Spleen (tissue), 11 donors: ENCODE measurements around the gene EIF2D. TPM values are rescaled to one million over a fixed set of nuclear protein-coding genes. Genes with fewer than 3 reads are reported as not detected.

Experiments used
- DNase-seq: peaks from one replicate; pipeline ENCODE4 v3.0.0-alpha.2; 2020
- H3K27ac ChIP-seq, 8 donors: fragments of 200-600 bp; sonication (generic) in 7 of 8; 1 replicate in 4 of 8; 2 replicates in 4 of 8; pipeline versions ENCODE4 v1.5.0 to v1.8.0; 2016 to 2021; ENCODE audit warnings: inconsistent platforms in 4 of 8, mild to moderate bottlenecking in 4 of 8, moderate library complexity in 1 of 8
- H3K27me3 ChIP-seq, 7 donors: fragments of 200-600 bp; sonication (generic) in 6 of 7; replicated peaks in 1 of 7; 1 replicate in 4 of 7; 2 replicates in 3 of 7; pipeline versions ENCODE4 v1.5.0 to v1.8.0; 2016 to 2021; ENCODE audit warnings: inconsistent platforms in 3 of 7, mild to moderate bottlenecking in 1 of 7
- H3K36me3 ChIP-seq, 6 donors: fragments of 200-600 bp; sonication (generic) in 5 of 6; 1 replicate in 4 of 6; 2 replicates in 2 of 6; pipeline versions ENCODE4 v1.5.0 to v1.8.0; 2016 to 2021; ENCODE audit warnings: inconsistent platforms in 2 of 6
- H3K4me1 ChIP-seq, 6 donors: fragments of 200-600 bp; sonication (generic) in 5 of 6; 1 replicate in 3 of 6; 2 replicates in 3 of 6; pipeline versions ENCODE4 v1.5.0 to v1.8.0; 2016 to 2021; ENCODE audit warnings: inconsistent platforms in 3 of 6
- H3K4me3 ChIP-seq, 8 donors: fragments of 200-600 bp; sonication (generic) in 7 of 8; 1 replicate in 4 of 8; 2 replicates in 4 of 8; pipeline versions ENCODE4 v1.5.0 to v1.8.0; 2016 to 2021; ENCODE audit warnings: inconsistent platforms in 4 of 8, mild to moderate bottlenecking in 4 of 8, moderate library complexity in 2 of 8
- H3K9me3 ChIP-seq, 8 donors: fragments of 200-600 bp; sonication (generic) in 7 of 8; 1 replicate in 4 of 8; 2 replicates in 4 of 8; pipeline versions ENCODE4 v1.5.0 to v1.8.0; 2016 to 2021; ENCODE audit warnings: inconsistent platforms in 4 of 8
- POLR2A ChIP-seq, 3 donors: fragments of 450-650 bp; IDR thresholded peaks; one replicate each; pipeline ENCODE4 v1.5.1; 2017; ENCODE audit warnings: antibody characterized with exemption in 3 of 3, mild to moderate bottlenecking in 1 of 3
- POLR2AphosphoS5 ChIP-seq, 3 donors: sonication (generic); formaldehyde crosslinking; IDR thresholded peaks; one replicate each; pipeline ENCODE4 v1.5.1; 2017; ENCODE audit warnings: antibody characterized with exemption in 3 of 3
- WGBS, 5 donors: extraction: QIAGEN DNeasy Blood & Tissue Kit in 3 of 5; methylation state at CpG; one replicate each; pipeline versions ENCODE4 v1.1.5 to v1.1.7; 2013 to 2018; 5-methylcytosine and 5-hydroxymethylcytosine counted together
- intact Hi-C: fragments of 100-400 bp; cut with DNase I; formaldehyde crosslinking; loops from one replicate; pipeline ENCODE4 v1.15.0; 2023; ENCODE audit warnings: low total_unique reads
- polyA plus RNA-seq, 3 donors: library from polyadenylated mRNA; stranded (reverse); fragments of 200-250 nt; gene quantifications; one replicate each; pipeline ENCODE4 v1.2.1, GENCODE V29; 2013
- total RNA-seq, 7 donors: library from RNA; depleted of rRNA in 3 of 7; stranded (reverse); fragments of >200 nt in 3 of 7; fragmentation: NEBNext Ultra II Directional in 4 of 7; extraction: Animal tissue kit (Norgen Biotek cat#: 25700) in 4 of 7; gene quantifications; one replicate each; pipeline versions ENCODE4 v1.1.0 to v1.2.1, GENCODE V29; 2016 to 2021
- TF ChIP-seq, protein P1 (sequence below), 11 experiments: fragments of 200-600 bp in 7 of 11; fragments of 450-650 bp in 4 of 11; sonication (generic) in 4 of 11; IDR thresholded peaks in 8 of 11; conservative IDR thresholded peaks in 3 of 11; 1 replicate in 7 of 11; 2 replicates in 4 of 11; pipeline versions ENCODE4 v1.4.0 to v1.8.0; 2016 to 2021; ENCODE audit warnings: antibody characterized with exemption in 11 of 11, inconsistent platforms in 4 of 11, mild to moderate bottlenecking in 1 of 11
- donor health status: healthy with polysubstance abuse.
- donor health status: DM: no; HTN: no; CAD: no; lungs with moderate emphysema.
- donor health status: DM: no; HTN: no; CAD: no.
- donor health status: Bipolar disorder and iron deficiency.
- donor health status: healthy.
- donor health status: DM: no; HTN: no; CAD: no.
- donor health status: DM: yes; HTN: yes; CAD: no.

The EIF2D gene
- total and polyA plus RNA-seq, 10 donors, result 38.7 to 51.6 (median 43.9) TPM

DNA sequence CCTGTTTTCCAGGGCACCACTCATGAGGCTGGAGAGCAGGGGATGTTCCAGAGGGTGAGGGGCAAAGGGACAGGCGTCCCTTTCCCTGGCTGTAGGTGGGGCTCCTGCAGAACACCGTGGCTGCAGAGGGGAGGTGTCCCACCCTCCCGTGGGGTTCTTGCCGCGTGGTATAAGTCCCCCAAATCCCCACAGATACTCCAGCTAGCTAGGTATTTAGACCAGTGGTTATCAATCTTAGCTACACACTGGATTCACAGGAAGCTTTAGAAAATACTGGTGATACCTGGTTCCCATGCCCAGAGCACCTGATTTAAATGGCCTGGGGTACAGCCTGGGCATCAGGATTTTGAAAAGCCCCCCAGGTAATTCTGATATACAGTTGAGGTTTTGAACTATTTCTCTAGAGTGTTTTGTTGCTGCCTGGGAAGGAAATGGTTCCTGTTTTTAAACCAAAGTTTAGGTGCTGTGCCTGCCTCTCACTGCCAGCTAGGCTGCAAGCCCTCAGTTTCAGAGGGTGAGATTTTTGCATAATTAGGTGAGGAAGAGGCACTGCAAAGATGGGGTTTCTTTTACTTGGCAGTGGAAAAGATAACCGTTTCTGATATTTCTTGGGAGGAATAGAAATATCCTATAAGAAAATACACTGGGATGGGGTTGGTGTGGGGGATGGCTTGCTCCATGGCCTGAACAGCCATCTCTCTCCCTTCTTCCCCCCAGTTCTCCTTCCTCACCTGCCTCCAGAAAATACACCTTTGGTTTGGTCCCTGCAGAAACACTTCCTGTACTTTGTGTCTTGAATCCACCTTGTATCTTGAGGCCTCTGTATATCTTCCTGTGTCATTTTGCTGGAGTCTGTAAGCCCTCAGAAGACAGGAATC is 53.2 kb downstream of the EIF2D start:
- no peak for DNase-seq
- peak overlapping the region; percentile 76 to 100 (median 95) for H3K27ac ChIP-seq

DNA sequence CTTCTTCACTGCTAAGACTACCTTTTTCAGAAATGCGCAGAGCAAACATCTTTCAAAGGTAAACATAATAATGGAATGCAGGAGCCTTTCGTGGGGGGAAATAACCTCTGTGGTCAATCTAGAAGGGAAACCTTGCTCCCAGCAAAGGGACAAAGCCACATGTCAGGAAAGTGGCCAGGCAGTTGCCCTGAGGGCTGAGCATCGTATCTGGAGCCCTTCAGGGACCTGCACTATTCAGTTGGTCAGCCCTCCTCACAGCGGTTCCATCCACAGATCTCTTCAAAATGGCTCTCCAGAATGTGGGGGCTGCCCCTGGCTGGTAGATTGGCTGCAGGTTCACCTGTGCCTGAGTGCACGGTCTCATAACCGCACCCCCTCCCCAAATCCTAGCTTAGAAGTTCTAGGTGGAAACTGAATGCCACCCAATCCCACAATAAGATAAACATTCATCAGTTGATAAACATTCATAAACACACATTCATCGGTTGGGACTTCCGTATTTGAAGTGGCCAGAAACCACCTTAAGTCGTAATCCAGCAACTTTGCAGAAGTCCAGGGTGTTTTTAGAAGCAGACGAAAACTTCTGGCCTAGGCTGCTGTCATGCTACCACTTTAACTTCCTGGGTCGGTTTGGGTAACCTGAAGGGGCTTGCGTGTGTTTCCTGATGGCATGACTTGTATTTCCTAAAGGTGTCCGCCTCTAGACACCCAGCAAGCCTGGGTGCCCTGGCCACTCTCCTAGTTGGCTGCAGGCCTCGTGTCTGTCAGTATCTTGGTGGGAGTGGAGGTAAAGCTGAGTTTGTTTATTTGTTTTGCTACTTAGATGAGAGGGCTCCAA is 54.4 kb downstream of the EIF2D start:
- 16 to 33% (median 20%) methylated on average over 13 to 14 of the region's 14 CpGs for WGBS, 5 donors
- no peaks in the 10 kb centered on the region for H3K9me3 ChIP-seq
- peaks cover 0 to 31% (median 10%) of the 10 kb centered on the region in 6 donors for H3K36me3 ChIP-seq
- intact Hi-C loops, result no loop called here
- peak; percentile 86 for DNase-seq
- peaks cover 55 to 99% (median 81%) of the 10 kb centered on the region in 6 donors for H3K4me1 ChIP-seq
- H3K27me3 ChIP-seq, result no peaks in the 10 kb centered on the region
- H3K27ac ChIP-seq, result peak overlapping the region; percentile 76 to 100 (median 95)
- TF ChIP-seq POLR2AphosphoS5 (IDR thresholded peaks at IDR 0.05), result peak in 2 of 3 donors; percentile 17 to 74
- TF ChIP-seq, protein P1, sequence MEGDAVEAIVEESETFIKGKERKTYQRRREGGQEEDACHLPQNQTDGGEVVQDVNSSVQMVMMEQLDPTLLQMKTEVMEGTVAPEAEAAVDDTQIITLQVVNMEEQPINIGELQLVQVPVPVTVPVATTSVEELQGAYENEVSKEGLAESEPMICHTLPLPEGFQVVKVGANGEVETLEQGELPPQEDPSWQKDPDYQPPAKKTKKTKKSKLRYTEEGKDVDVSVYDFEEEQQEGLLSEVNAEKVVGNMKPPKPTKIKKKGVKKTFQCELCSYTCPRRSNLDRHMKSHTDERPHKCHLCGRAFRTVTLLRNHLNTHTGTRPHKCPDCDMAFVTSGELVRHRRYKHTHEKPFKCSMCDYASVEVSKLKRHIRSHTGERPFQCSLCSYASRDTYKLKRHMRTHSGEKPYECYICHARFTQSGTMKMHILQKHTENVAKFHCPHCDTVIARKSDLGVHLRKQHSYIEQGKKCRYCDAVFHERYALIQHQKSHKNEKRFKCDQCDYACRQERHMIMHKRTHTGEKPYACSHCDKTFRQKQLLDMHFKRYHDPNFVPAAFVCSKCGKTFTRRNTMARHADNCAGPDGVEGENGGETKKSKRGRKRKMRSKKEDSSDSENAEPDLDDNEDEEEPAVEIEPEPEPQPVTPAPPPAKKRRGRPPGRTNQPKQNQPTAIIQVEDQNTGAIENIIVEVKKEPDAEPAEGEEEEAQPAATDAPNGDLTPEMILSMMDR (IDR thresholded peaks at IDR 0.05 in 8 of 11, conservative IDR thresholded peaks at IDR 0.05 in 3 of 11), result no peak
- H3K4me3 ChIP-seq, result peak overlapping the region; percentile 56 to 96 (median 81)

More for the DNA sequence above, 53.2 kb downstream of the EIF2D start:
- H3K9me3 ChIP-seq, result no peaks in the 10 kb centered on the region
- peaks cover 66 to 100% (median 84%) of the 10 kb centered on the region in 6 donors for H3K4me1 ChIP-seq
- H3K36me3 ChIP-seq, result peaks cover 0 to 43% (median 10%) of the 10 kb centered on the region in 6 donors
- H3K27me3 ChIP-seq, result no peaks in the 10 kb centered on the region
- 21 to 35% (median 28%) methylated on average over 6 of the region's 6 CpGs for WGBS, 5 donors
- intact Hi-C loops, result no loop called here
- H3K4me3 ChIP-seq, result peak overlapping the region; percentile 56 to 96 (median 81)
- no peak for TF ChIP-seq POLR2A (IDR thresholded peaks at IDR 0.05)
- peak in 1 of 3 donors; percentile 77 for TF ChIP-seq POLR2AphosphoS5 (IDR thresholded peaks at IDR 0.05)

DNA sequence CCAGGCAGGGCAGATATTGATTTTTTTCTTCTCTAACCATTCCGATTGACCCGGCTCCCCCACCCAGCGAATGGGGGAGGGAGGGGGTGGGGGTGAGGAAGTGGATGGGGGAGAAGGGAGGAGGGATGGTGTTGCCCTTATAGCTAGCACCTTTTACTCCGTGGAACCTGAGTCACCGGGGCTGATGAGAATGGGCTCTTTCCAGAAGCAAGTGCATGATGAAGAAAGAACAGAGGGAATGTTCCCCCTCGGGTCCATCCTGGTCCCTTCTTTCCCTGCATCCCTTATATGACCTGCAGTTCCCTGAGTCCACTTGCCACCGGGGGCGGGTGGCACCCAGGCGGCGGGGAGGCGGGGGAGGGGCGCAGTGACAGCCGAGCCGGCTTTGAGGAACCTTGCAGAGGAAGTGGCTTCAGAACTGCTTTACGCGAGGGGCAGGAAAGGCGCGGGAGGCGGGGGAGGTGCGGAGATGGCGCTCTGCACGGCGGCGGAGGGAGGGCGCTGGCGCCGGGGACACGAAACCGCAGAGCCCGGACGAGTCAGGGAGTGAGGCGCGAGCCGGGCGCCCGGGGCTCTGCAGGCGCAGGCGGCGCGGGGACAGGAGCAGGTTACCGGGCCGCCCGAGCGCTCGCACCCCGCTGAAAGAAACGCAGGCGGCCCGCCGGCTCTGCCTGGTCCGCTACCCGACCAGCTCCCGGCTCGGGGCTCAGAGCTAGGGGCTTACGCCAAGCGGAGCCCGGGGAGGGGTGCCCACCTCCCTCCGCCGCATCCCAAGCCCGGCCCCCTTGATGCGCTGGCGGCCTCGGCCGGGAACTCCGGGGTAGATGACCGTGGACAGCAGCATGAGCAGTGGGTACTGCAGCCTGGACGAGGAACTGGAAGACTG is 55.3 kb downstream of the EIF2D start:
- 0 to 2% (median 1%) methylated on average over 45 to 67 of the region's 67 CpGs for WGBS, 5 donors
- H3K36me3 ChIP-seq, result peaks cover 0 to 23% (median 5%) of the 10 kb centered on the region in 6 donors
- TF ChIP-seq, protein P1 (IDR thresholded peaks at IDR 0.05 in 8 of 11, conservative IDR thresholded peaks at IDR 0.05 in 3 of 11), result peak in 4 of 11 experiments; percentile 4 to 52 (median 30)
- TF ChIP-seq POLR2AphosphoS5 (IDR thresholded peaks at IDR 0.05), result peak; percentile 94 to 97 (median 97)
- TF ChIP-seq POLR2A (IDR thresholded peaks at IDR 0.05), result peak in 2 of 3 donors; percentile 74 to 79
- peaks cover 46 to 99% (median 77%) of the 10 kb centered on the region in 6 donors for H3K4me1 ChIP-seq
- no peaks in the 10 kb centered on the region for H3K27me3 ChIP-seq
- DNase-seq, result peak; percentile 99
- H3K4me3 ChIP-seq, result peak overlapping the region; percentile 56 to 96 (median 81)
- no peaks in the 10 kb centered on the region for H3K9me3 ChIP-seq
- intact Hi-C loops, result no loop called here
- H3K27ac ChIP-seq, result peak overlapping the region; percentile 76 to 100 (median 95)
